GM23338 (cell line): Measurements from ENCODE around the gene MBD2. TPM values are rescaled to one million over a fixed set of nuclear protein-coding genes. Genes with fewer than 3 reads are reported as not detected.

Source experiments
- ATAC-seq: fragments of 200-7000 bp; cut with Tn5 transposase; 3 replicates; pipeline ENCODE4 v1.9.1; 2020
- DNase-seq: peaks from one replicate; pipeline ENCODE4 v3.0.0-alpha.2; 2015; ENCODE audit warnings: low spot score
- H2AFZ ChIP-seq: fragments of 200-600 bp; sonication (generic); 2 replicates; pipeline ENCODE4 v1.8.0; 2016; ENCODE audit warnings: antibody characterized with exemption, mild to moderate bottlenecking, moderate library complexity
- H3F3A ChIP-seq: fragments of 200-600 bp; sonication (generic); replicated peaks from 2 replicates; pipeline ENCODE4 v1.8.0; 2017; ENCODE audit warnings: antibody characterized with exemption, mixed run types, low read depth
- H3K27ac ChIP-seq: fragments of 200-600 bp; sonication (generic); 2 replicates; pipeline ENCODE4 v1.6.1; 2016; ENCODE audit warnings: low read depth
- H3K27me3 ChIP-seq: fragments of 200-600 bp; sonication (generic); 2 replicates; pipeline ENCODE4 v1.8.0; 2016; ENCODE audit warnings: mild to moderate bottlenecking, mixed run types, moderate library complexity; ENCODE audit not compliant: insufficient read depth
- H3K36me3 ChIP-seq: fragments of 200-600 bp; sonication (generic); 2 replicates; pipeline ENCODE4 v1.8.0; 2016; ENCODE audit warnings: mild to moderate bottlenecking; ENCODE audit not compliant: insufficient read depth
- H3K4me1 ChIP-seq: fragments of 200-600 bp; sonication (generic); 2 replicates; pipeline ENCODE4 v1.8.0; 2016; ENCODE audit warnings: mild to moderate bottlenecking, moderate library complexity; ENCODE audit not compliant: insufficient read depth
- H3K4me2 ChIP-seq: fragments of 200-600 bp; sonication (generic); 2 replicates; pipeline ENCODE4 v1.7.1; 2017; ENCODE audit warnings: mixed run types
- H3K4me3 ChIP-seq: fragments of 200-600 bp; sonication (generic); 2 replicates; pipeline ENCODE4 v1.6.1; 2016; ENCODE audit warnings: mixed run types
- H3K79me2 ChIP-seq: fragments of 200-600 bp; sonication (generic); replicated peaks from 2 replicates; pipeline ENCODE4 v1.8.0; 2017; ENCODE audit warnings: mild to moderate bottlenecking; ENCODE audit not compliant: insufficient read depth
- H3K9me2 ChIP-seq: fragments of 200-600 bp; sonication (generic); 2 replicates; pipeline ENCODE4 v1.8.0; 2017; ENCODE audit not compliant: insufficient read depth
- H4K20me1 ChIP-seq: fragments of 200-600 bp; sonication (generic); replicated peaks from 2 replicates; pipeline ENCODE4 v1.8.0; 2017; ENCODE audit warnings: mild to moderate bottlenecking; ENCODE audit not compliant: insufficient read depth
- H3K27ac Mint-ChIP-seq: 2 replicates; pipeline ENCODE4 v1.8.0; 2020; ENCODE audit warnings: inconsistent platforms, mild to moderate bottlenecking, moderate library complexity, mixed read lengths
- H3K27me3 Mint-ChIP-seq: 3 replicates; pipeline ENCODE4 v1.8.0; 2022; ENCODE audit warnings: low read depth, mild to moderate bottlenecking, moderate library complexity, mixed read lengths, inconsistent platforms; ENCODE audit not compliant: insufficient read depth, poor library complexity
- H3K36me3 Mint-ChIP-seq: 3 replicates; pipeline ENCODE4 v1.8.0; 2021; ENCODE audit warnings: low read depth, mild to moderate bottlenecking, inconsistent platforms, moderate library complexity, mixed read lengths
- H3K4me1 Mint-ChIP-seq: 3 replicates; pipeline ENCODE4 v1.8.0; 2020; ENCODE audit warnings: mild to moderate bottlenecking, inconsistent platforms, mixed read lengths
- H3K4me3 Mint-ChIP-seq: 3 replicates; pipeline ENCODE4 v1.8.0; 2021; ENCODE audit warnings: moderate library complexity, mild to moderate bottlenecking, inconsistent platforms, mixed read lengths
- H3K9me3 Mint-ChIP-seq: 3 replicates; pipeline ENCODE4 v1.8.0; 2020; ENCODE audit warnings: moderate library complexity, mild to moderate bottlenecking, inconsistent platforms, mixed read lengths
- CREB1 ChIP-seq: fragments of 250-450 bp; sonication (Bioruptor Pico); IDR thresholded peaks from 2 replicates; pipeline ENCODE4 v1.5.0; 2020; ENCODE audit warnings: low read depth, mild to moderate bottlenecking, moderate library complexity
- EZH2phosphoT487 ChIP-seq: fragments of 200-600 bp; sonication (generic); IDR thresholded peaks from one replicate; pipeline ENCODE4 v1.8.1; 2018; ENCODE audit warnings: antibody characterized with exemption; ENCODE audit not compliant: unreplicated experiment
- JUNB ChIP-seq: IDR thresholded peaks from one replicate; pipeline ENCODE4 v1.6.1; 2016; ENCODE audit warnings: antibody characterized with exemption; ENCODE audit not compliant: unreplicated experiment
- NANOG ChIP-seq: IDR thresholded peaks from 2 replicates; pipeline ENCODE4 v1.6.1; 2016; ENCODE audit warnings: antibody characterized with exemption, borderline replicate concordance
- STAT1 ChIP-seq: IDR thresholded peaks from one replicate; pipeline ENCODE4 v1.6.1; 2016; ENCODE audit warnings: antibody characterized with exemption; ENCODE audit not compliant: unreplicated experiment
- ZNF114 ChIP-seq: fragments of 250-450 bp; sonication (Bioruptor Pico); IDR thresholded peaks from 2 replicates; pipeline ENCODE4 v1.5.0; 2020; ENCODE audit warnings: mild to moderate bottlenecking, moderate library complexity
- ZNF331 ChIP-seq: fragments of 250-450 bp; sonication (Bioruptor Pico); IDR thresholded peaks from 2 replicates; pipeline ENCODE4 v1.5.0; 2020; ENCODE audit warnings: low read depth, mild to moderate bottlenecking, moderate library complexity
- polyA plus RNA-seq: library from polyadenylated mRNA; unstranded; fragments of >200 nt; fragmentation: Nextera tagmentation; extraction: Ambion mirVana; gene quantifications from 2 replicates; pipeline ENCODE4 v1.2.1, GENCODE V29; 2016
- total RNA-seq: library from RNA; depleted of rRNA; stranded (reverse); fragments of >200 nt; shearing (Covaris generic); gene quantifications from 2 replicates; pipeline ENCODE4 v1.2.3, GENCODE V29; 2014
- TF ChIP-seq, protein P1 (sequence below): IDR thresholded peaks from one replicate; pipeline ENCODE4 v1.6.1; 2018; ENCODE audit warnings: antibody characterized with exemption; ENCODE audit not compliant: unreplicated experiment
- TF ChIP-seq, protein P2 (sequence below), 2 experiments: fragments of 200-600 bp in 1 of 2; sonication (generic) in 1 of 2; conservative IDR thresholded peaks; 2 replicates each; pipeline versions ENCODE4 v1.5.1 to v1.6.1; 2016 to 2017; ENCODE audit warnings: antibody characterized with exemption in 2 of 2, low read depth in 2 of 2, mild to moderate bottlenecking in 2 of 2, moderate library complexity in 1 of 2

MBD2 gene
- total and polyA plus RNA-seq, 2 experiments from 2014 or later, result 11.2 to 39.2 TPM

- TF ChIP-seq, protein P1, sequence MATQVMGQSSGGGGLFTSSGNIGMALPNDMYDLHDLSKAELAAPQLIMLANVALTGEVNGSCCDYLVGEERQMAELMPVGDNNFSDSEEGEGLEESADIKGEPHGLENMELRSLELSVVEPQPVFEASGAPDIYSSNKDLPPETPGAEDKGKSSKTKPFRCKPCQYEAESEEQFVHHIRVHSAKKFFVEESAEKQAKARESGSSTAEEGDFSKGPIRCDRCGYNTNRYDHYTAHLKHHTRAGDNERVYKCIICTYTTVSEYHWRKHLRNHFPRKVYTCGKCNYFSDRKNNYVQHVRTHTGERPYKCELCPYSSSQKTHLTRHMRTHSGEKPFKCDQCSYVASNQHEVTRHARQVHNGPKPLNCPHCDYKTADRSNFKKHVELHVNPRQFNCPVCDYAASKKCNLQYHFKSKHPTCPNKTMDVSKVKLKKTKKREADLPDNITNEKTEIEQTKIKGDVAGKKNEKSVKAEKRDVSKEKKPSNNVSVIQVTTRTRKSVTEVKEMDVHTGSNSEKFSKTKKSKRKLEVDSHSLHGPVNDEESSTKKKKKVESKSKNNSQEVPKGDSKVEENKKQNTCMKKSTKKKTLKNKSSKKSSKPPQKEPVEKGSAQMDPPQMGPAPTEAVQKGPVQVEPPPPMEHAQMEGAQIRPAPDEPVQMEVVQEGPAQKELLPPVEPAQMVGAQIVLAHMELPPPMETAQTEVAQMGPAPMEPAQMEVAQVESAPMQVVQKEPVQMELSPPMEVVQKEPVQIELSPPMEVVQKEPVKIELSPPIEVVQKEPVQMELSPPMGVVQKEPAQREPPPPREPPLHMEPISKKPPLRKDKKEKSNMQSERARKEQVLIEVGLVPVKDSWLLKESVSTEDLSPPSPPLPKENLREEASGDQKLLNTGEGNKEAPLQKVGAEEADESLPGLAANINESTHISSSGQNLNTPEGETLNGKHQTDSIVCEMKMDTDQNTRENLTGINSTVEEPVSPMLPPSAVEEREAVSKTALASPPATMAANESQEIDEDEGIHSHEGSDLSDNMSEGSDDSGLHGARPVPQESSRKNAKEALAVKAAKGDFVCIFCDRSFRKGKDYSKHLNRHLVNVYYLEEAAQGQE, result no peak
- TF ChIP-seq ZNF114 (CRISPR knock-in tag) (no peak), EZH2phosphoT487 (no peak), ZNF331 (CRISPR knock-in tag) (no peak)
Measured at GRCh38 chr18:54181856-54182602, 42.4 kb downstream of the MBD2 start (continued).

DNA sequence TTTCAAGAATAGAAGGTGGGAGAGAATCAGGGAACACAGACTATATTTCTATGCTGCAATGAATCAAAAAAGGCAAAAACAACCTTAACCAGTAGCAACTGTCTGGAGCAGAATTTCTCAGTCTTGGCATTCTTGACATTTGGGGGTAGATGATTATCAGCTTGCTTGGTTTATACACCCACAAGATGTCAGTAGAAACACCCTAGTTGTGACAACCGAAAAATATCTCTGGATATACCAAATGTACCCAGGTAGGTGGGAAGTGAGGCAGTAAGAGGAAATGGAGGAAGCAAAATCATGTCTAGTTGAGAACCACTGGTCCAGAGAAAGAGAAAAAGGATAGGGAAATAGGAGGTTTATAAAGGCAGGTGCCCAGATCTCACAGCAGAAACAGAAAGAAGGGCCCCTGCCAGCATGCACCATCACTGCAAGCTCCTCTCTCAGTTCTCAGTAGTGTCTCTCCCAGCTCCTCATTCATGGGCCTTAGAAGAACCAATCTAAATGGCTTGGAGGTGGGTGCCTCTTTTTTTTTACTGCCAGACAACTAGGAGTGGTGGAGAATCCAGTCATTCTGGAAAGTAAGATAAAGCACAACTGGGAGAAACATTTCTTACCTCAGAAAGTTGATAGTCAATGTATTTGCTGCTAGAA, 50.4 kb downstream of the MBD2 start:
- Histone ChIP-seq H3K79me2 (no peaks in the 10 kb centered on the region), H3K36me3 (no peaks in the 10 kb centered on the region), H4K20me1 (no peaks in the 10 kb centered on the region), H2AFZ (no peak overlapping the region), H3K27me3 (no peaks in the 10 kb centered on the region), H3K9me2 (no peaks in the 10 kb centered on the region), H3K4me3 (no peak overlapping the region), H3F3A (no peaks in the 10 kb centered on the region), H3K4me1 (peaks cover 9% of the 10 kb centered on the region), H3K27ac (no peak overlapping the region), H3K4me2 (no peak overlapping the region)
- Mint-ChIP-seq H3K4me3 (no peak overlapping the region), H3K9me3 (no peaks in the 10 kb centered on the region), H3K4me1 (peaks cover 12% of the 10 kb centered on the region; the same call in 2 of the 3 replicates), H3K27me3 (peaks cover 2% of the 10 kb centered on the region), H3K36me3 (no peaks in the 10 kb centered on the region), H3K27ac (no peak overlapping the region)
- TF ChIP-seq, protein P2, sequence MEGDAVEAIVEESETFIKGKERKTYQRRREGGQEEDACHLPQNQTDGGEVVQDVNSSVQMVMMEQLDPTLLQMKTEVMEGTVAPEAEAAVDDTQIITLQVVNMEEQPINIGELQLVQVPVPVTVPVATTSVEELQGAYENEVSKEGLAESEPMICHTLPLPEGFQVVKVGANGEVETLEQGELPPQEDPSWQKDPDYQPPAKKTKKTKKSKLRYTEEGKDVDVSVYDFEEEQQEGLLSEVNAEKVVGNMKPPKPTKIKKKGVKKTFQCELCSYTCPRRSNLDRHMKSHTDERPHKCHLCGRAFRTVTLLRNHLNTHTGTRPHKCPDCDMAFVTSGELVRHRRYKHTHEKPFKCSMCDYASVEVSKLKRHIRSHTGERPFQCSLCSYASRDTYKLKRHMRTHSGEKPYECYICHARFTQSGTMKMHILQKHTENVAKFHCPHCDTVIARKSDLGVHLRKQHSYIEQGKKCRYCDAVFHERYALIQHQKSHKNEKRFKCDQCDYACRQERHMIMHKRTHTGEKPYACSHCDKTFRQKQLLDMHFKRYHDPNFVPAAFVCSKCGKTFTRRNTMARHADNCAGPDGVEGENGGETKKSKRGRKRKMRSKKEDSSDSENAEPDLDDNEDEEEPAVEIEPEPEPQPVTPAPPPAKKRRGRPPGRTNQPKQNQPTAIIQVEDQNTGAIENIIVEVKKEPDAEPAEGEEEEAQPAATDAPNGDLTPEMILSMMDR (conservative IDR thresholded peaks at IDR 0.05; ENCODE audit: low read depth in 2 of 2), result peak in 1 of 2 experiments; percentile 23; a peak in 1 of 4 replicates
- no peak for TF ChIP-seq CREB1 (CRISPR knock-in tag)
- DNase-seq, result no peak
- ATAC-seq, result no peak

- no peak overlapping the region for H3K4me3 ChIP-seq
- H3K4me1 Mint-ChIP-seq, result peaks cover 12% of the 10 kb centered on the region; the same call in 2 of the 3 replicates
- H2AFZ ChIP-seq, result no peak overlapping the region
- peaks cover 2% of the 10 kb centered on the region for H3K27me3 Mint-ChIP-seq
- ATAC-seq, result no peak
- H3F3A ChIP-seq, result no peaks in the 10 kb centered on the region
- H3K4me1 ChIP-seq, result peaks cover 9% of the 10 kb centered on the region
- H3K9me2 ChIP-seq, result no peaks in the 10 kb centered on the region
- H3K4me2 ChIP-seq, result no peak overlapping the region
- H3K27ac ChIP-seq, result no peak overlapping the region
- peak overlapping the region; percentile 44; the same call in 1 of the 2 replicates for H3K27ac Mint-ChIP-seq
- H3K27me3 ChIP-seq, result no peaks in the 10 kb centered on the region
- H3K9me3 Mint-ChIP-seq, result no peaks in the 10 kb centered on the region
- H3K4me3 Mint-ChIP-seq, result no peak overlapping the region
- H4K20me1 ChIP-seq, result no peaks in the 10 kb centered on the region
- H3K36me3 ChIP-seq, result no peaks in the 10 kb centered on the region
- no peak for DNase-seq
- no peaks in the 10 kb centered on the region for H3K79me2 ChIP-seq
- no peaks in the 10 kb centered on the region for H3K36me3 Mint-ChIP-seq
- no peak for TF ChIP-seq STAT1
- TF ChIP-seq, protein P1, result no peak
- no peak for TF ChIP-seq JUNB
- TF ChIP-seq, protein P2 (conservative IDR thresholded peaks at IDR 0.05; ENCODE audit: low read depth in 2 of 2), result no peak
- no peak for TF ChIP-seq EZH2phosphoT487
- TF ChIP-seq ZNF331 (CRISPR knock-in tag), result no peak
- TF ChIP-seq NANOG, result no peak
- no peak for TF ChIP-seq ZNF114 (CRISPR knock-in tag)
Measured at GRCh38 chr18:54173250-54173649, 51.2 kb downstream of the MBD2 start.
